H1 (cell line): ENCODE results near the gene PAX7. TPM values are rescaled to one million over a fixed set of nuclear protein-coding genes. Genes with fewer than 3 reads are reported as not detected.

Experiments used
- ATF3 ChIP-seq: IDR thresholded peaks from 2 replicates; pipeline ENCODE4 v1.6.1; 2011; ENCODE audit warnings: low read depth, mild to moderate bottlenecking, low read length; ENCODE audit not compliant: insufficient read depth
- CHD1 ChIP-seq: IDR thresholded peaks from 2 replicates; pipeline ENCODE4 v1.6.1; 2012; ENCODE audit warnings: low read depth, low read length, improper control_type of control experiment
- CTBP2 ChIP-seq: IDR thresholded peaks from 2 replicates; pipeline ENCODE4 v1.7.0; 2011; ENCODE audit warnings: borderline replicate concordance, mild to moderate bottlenecking, moderate library complexity, mixed read lengths, low read length; ENCODE audit not compliant: insufficient read depth, insufficient read length
- E2F6 ChIP-seq: IDR thresholded peaks from 2 replicates; pipeline ENCODE4 v1.6.1; 2012; ENCODE audit warnings: inconsistent platforms
- FOSL1 ChIP-seq: IDR thresholded peaks from 2 replicates; pipeline ENCODE4 v1.6.1; 2011; ENCODE audit warnings: mild to moderate bottlenecking, low read depth, low read length, moderate library complexity; ENCODE audit not compliant: insufficient read depth
- GABPA ChIP-seq: IDR thresholded peaks from 2 replicates; pipeline ENCODE4 v1.6.1; 2011; ENCODE audit warnings: mild to moderate bottlenecking, low read length, moderate library complexity, borderline replicate concordance; ENCODE audit not compliant: insufficient read depth
- PHF8 ChIP-seq: fragments of 200-600 bp; sonication (generic); conservative IDR thresholded peaks from 2 replicates; pipeline ENCODE4 v1.7.1; 2012; ENCODE audit warnings: low read depth, mild to moderate bottlenecking, inconsistent platforms, low read length, moderate library complexity
- POLR2AphosphoS5 ChIP-seq: IDR thresholded peaks from 2 replicates; pipeline ENCODE4 v1.6.1; 2011; ENCODE audit warnings: low read depth, low read length
- RAD21 ChIP-seq, 2 experiments: IDR thresholded peaks in 1 of 2; conservative IDR thresholded peaks in 1 of 2; 2 replicates each; pipeline ENCODE4 v1.6.1; 2011; ENCODE audit warnings: low read depth in 2 of 2, low read length in 2 of 2, improper control_type of control experiment in 1 of 2, inconsistent platforms in 1 of 2, mild to moderate bottlenecking in 1 of 2, moderate library complexity in 1 of 2
- RBBP5 ChIP-seq: IDR thresholded peaks from 2 replicates; pipeline ENCODE4 v1.7.1; 2012; ENCODE audit warnings: low read depth, mild to moderate bottlenecking, inconsistent platforms, low read length, moderate library complexity, borderline replicate concordance
- RNF2 ChIP-seq: fragments of 200-900, 300-1000 bp; sonication (generic); IDR thresholded peaks from 2 replicates; pipeline ENCODE4 v1.7.1; 2016; ENCODE audit warnings: borderline replicate concordance, low read depth, mild to moderate bottlenecking, antibody characterized with exemption, low read length; ENCODE audit not compliant: poor library complexity, severe bottlenecking; ENCODE audit errors: missing control alignments
- SIRT6 ChIP-seq: IDR thresholded peaks from one replicate; pipeline ENCODE4 v1.7.1; 2012; ENCODE audit warnings: low read length, inconsistent platforms
- SIX5 ChIP-seq: IDR thresholded peaks from 2 replicates; pipeline ENCODE4 v1.6.1; 2011; ENCODE audit warnings: mild to moderate bottlenecking, low read depth, low read length
- SP2 ChIP-seq: IDR thresholded peaks from 2 replicates; pipeline ENCODE4 v1.6.1; 2012; ENCODE audit warnings: mild to moderate bottlenecking, low read length, inconsistent platforms
- SP4 ChIP-seq: IDR thresholded peaks from 2 replicates; pipeline ENCODE4 v1.6.1; 2012; ENCODE audit warnings: low read length, inconsistent platforms
- SRF ChIP-seq: IDR thresholded peaks from 2 replicates; pipeline ENCODE4 v1.6.1; 2011; ENCODE audit warnings: mild to moderate bottlenecking, low read depth, low read length, moderate library complexity
- TBP ChIP-seq: IDR thresholded peaks from 2 replicates; pipeline ENCODE4 v1.6.1; 2011; ENCODE audit warnings: low read depth, low read length, improper control_type of control experiment
- polyA plus RNA-seq, 7 experiments: library from polyadenylated mRNA; depleted of rRNA in 3 of 7; stranded (reverse) in 5 of 7; unstranded in 2 of 7; fragments of >200 nt in 5 of 7; fragments of 200-250 nt in 2 of 7; gene quantifications; 1 replicate in 5 of 7; 2 replicates in 1 of 7; 4 replicates in 1 of 7; pipeline versions ENCODE4 v1.2.1 to v1.2.3, GENCODE V29; 2011 to 2013; ENCODE audit warnings: missing spikeins in 2 of 7, mixed read lengths in 2 of 7
- total RNA-seq: library from RNA; stranded (reverse); fragmentation: NEBNext Ultra II Directional; extraction: Animal tissue kit (Norgen Biotek cat#: 25700); gene quantifications from 2 replicates; pipeline ENCODE4 v1.2.1, GENCODE V29; 2021

Gene PAX7
- total and polyA plus RNA-seq, 2 of the 8 experiments (the other 6 are each of a cell fraction or from before 2014, with no cell fraction given), result not detected

- no peak for TF ChIP-seq FOSL1
- no peak for TF ChIP-seq TBP
- no peak for TF ChIP-seq GABPA
- TF ChIP-seq PHF8, result no peak
- TF ChIP-seq SRF, result no peak
- no peak for TF ChIP-seq SIRT6
- no peak for TF ChIP-seq ATF3
- TF ChIP-seq RAD21 (IDR thresholded peaks at IDR 0.05 in 1 of 2, conservative IDR thresholded peaks at IDR 0.05 in 1 of 2; ENCODE audit: low read depth in 2 of 2, low read length in 2 of 2), result no peak
- TF ChIP-seq RNF2, result no peak
- peak; percentile 65 for TF ChIP-seq CTBP2
- TF ChIP-seq POLR2AphosphoS5, result no peak
- no peak for TF ChIP-seq RBBP5
- TF ChIP-seq CHD1, result no peak
- TF ChIP-seq SIX5, result no peak
- no peak for TF ChIP-seq SP2
- TF ChIP-seq SP4, result no peak
- TF ChIP-seq E2F6, result no peak
Measured at GRCh38 chr1:18636596-18637508, 6.2 kb downstream of the PAX7 start (continued).
